Lower leg skin (tissue), 3 donors: ENCODE results near the gene ANKS1A.
"Not testable (repeated sequence)": the region's sequence is repeated elsewhere in the genome, so short reads cannot be mapped to it uniquely, and the experiment has no call there.

Experiments used
- POLR2A ChIP-seq, 2 donors: fragments of 450-650 bp; IDR thresholded peaks; one replicate each; pipeline ENCODE4 v1.6.1; 2016 to 2017; ENCODE audit warnings: antibody characterized with exemption in 2 of 2, mild to moderate bottlenecking in 1 of 2, moderate library complexity in 1 of 2
- TF ChIP-seq, protein P1 (sequence below), 3 donors: fragments of 450-650 bp; IDR thresholded peaks; one replicate each; pipeline ENCODE4 v1.5.1; 2016; ENCODE audit warnings: antibody characterized with exemption in 3 of 3, mild to moderate bottlenecking in 3 of 3, moderate library complexity in 2 of 3

DNA sequence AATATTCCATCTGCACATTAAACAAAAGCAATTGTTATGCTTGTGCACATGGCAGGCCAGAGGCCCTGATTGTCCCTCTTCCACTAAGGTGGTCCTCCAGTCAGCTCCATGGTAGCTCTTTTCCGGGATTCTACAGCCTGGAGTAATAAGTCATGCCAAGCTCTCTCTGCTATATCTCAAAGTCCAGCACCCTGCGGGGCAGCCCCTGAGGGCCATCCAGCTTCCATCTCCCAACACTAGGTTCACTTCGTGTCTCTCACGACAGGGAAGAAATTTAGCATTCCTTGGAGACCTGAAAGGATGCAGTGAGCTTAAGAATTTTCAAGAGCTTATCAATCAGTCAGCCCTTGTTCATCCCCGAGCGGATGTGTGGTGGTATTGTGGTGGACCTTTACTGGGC lies 112.3 kb downstream of the ANKS1A start:
- TF ChIP-seq, protein P1, sequence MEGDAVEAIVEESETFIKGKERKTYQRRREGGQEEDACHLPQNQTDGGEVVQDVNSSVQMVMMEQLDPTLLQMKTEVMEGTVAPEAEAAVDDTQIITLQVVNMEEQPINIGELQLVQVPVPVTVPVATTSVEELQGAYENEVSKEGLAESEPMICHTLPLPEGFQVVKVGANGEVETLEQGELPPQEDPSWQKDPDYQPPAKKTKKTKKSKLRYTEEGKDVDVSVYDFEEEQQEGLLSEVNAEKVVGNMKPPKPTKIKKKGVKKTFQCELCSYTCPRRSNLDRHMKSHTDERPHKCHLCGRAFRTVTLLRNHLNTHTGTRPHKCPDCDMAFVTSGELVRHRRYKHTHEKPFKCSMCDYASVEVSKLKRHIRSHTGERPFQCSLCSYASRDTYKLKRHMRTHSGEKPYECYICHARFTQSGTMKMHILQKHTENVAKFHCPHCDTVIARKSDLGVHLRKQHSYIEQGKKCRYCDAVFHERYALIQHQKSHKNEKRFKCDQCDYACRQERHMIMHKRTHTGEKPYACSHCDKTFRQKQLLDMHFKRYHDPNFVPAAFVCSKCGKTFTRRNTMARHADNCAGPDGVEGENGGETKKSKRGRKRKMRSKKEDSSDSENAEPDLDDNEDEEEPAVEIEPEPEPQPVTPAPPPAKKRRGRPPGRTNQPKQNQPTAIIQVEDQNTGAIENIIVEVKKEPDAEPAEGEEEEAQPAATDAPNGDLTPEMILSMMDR (IDR thresholded peaks at IDR 0.05) = not testable (repeated sequence)
- TF ChIP-seq POLR2A (IDR thresholded peaks at IDR 0.05) = not testable (repeated sequence)
